Naive thymus-derived CD4-positive, alpha-beta T cell (primary cell): ENCODE measurements around the gene ZNF493. TPM values are rescaled to one million over a fixed set of nuclear protein-coding genes. Genes with fewer than 3 reads are reported as not detected.

Experiments
- ATAC-seq: fragments of 150-1000 bp; cut with Tn5 transposase; 2 replicates; pipeline ENCODE4 v1.10.0; 2021; ENCODE audit warnings: mild to moderate bottlenecking, moderate library complexity
- CTCF ChIA-PET: fragments of 350-600 bp; sonication (Branson Sonifier 250); formaldehyde crosslinking; loops from one replicate; lab custom pipeline; 2021; ENCODE audit warnings: antibody characterized with exemption; lab: Charles Lee
- POLR2A ChIA-PET: fragments of 350-600 bp; sonication (Branson Sonifier 250); formaldehyde crosslinking; loops from one replicate; lab custom pipeline; 2021; ENCODE audit warnings: antibody characterized with exemption, inconsistent platforms; lab: Charles Lee
- DNase-seq, 9 donors: peaks; one replicate each; pipeline versions ENCODE4 v3.0.0 to v3.0.0-alpha.2; 2020 to 2022; ENCODE audit warnings: mixed read lengths in 1 of 9
- H3K27ac ChIP-seq: one replicate; pipeline ENCODE4 v1.7.0; 2013; ENCODE audit warnings: mild to moderate bottlenecking, low read depth, low read length, moderate library complexity
- H3K27me3 ChIP-seq, 2 donors: one replicate each; pipeline ENCODE4 v1.7.0; 2013; ENCODE audit warnings: low read length in 2 of 2, mild to moderate bottlenecking in 2 of 2, moderate library complexity in 2 of 2; ENCODE audit not compliant: control insufficient read depth in 2 of 2, insufficient read depth in 2 of 2
- H3K36me3 ChIP-seq, 3 experiments: 1 replicate in 2 of 3; 2 replicates in 1 of 3; pipeline ENCODE4 v1.7.0; 2013; ENCODE audit warnings: low read length in 3 of 3, mild to moderate bottlenecking in 3 of 3, moderate library complexity in 1 of 3; ENCODE audit not compliant: insufficient read depth in 3 of 3, control insufficient read depth in 2 of 3
- H3K4me1 ChIP-seq, 2 donors: one replicate each; pipeline ENCODE4 v1.7.0; 2013; ENCODE audit warnings: low read length in 2 of 2, mild to moderate bottlenecking in 2 of 2, moderate library complexity in 1 of 2; ENCODE audit not compliant: control insufficient read depth in 2 of 2, insufficient read depth in 2 of 2
- H3K4me3 ChIP-seq: 2 replicates; pipeline ENCODE4 v1.7.0; 2013; ENCODE audit warnings: mild to moderate bottlenecking, low read length
- H3K9me3 ChIP-seq, 3 experiments: 1 replicate in 2 of 3; 2 replicates in 1 of 3; pipeline ENCODE4 v1.7.0; 2013; ENCODE audit warnings: low read length in 3 of 3; ENCODE audit not compliant: control insufficient read depth in 2 of 3
- H3K27ac Mint-ChIP-seq, 9 donors: one replicate each; pipeline ENCODE4 v1.8.0; 2020 to 2022; ENCODE audit warnings: mixed read lengths in 9 of 9, mild to moderate bottlenecking in 8 of 9, moderate library complexity in 5 of 9, inconsistent platforms in 2 of 9
- H3K27me3 Mint-ChIP-seq, 5 donors: one replicate each; pipeline ENCODE4 v1.8.0; 2021 to 2022; ENCODE audit warnings: mixed read lengths in 5 of 5, mild to moderate bottlenecking in 1 of 5
- H3K36me3 Mint-ChIP-seq, 5 donors: one replicate each; pipeline ENCODE4 v1.8.0; 2020 to 2022; ENCODE audit warnings: mixed read lengths in 5 of 5, mild to moderate bottlenecking in 3 of 5, inconsistent platforms in 1 of 5
- H3K4me1 Mint-ChIP-seq, 7 donors: one replicate each; pipeline ENCODE4 v1.8.0; 2020 to 2022; ENCODE audit warnings: mixed read lengths in 7 of 7, mild to moderate bottlenecking in 3 of 7, inconsistent platforms in 1 of 7
- H3K4me3 Mint-ChIP-seq, 10 donors: one replicate each; pipeline ENCODE4 v1.8.0; 2020 to 2022; ENCODE audit warnings: mild to moderate bottlenecking in 10 of 10, mixed read lengths in 10 of 10, moderate library complexity in 6 of 10, inconsistent platforms in 2 of 10
- H3K9me3 Mint-ChIP-seq, 11 donors: one replicate each; pipeline ENCODE4 v1.8.0; 2020 to 2022; ENCODE audit warnings: mixed read lengths in 11 of 11, mild to moderate bottlenecking in 4 of 11, inconsistent platforms in 1 of 11, moderate library complexity in 1 of 11
- intact Hi-C, 2 donors: fragments of 100-400 bp; cut with micrococcal nuclease; formaldehyde crosslinking; loops; one replicate each; pipeline ENCODE4 v1.15.1; 2023
- polyA plus RNA-seq, 2 donors: library from polyadenylated mRNA; unstranded; fragments of 300-500 nt; fragmentation: Illumina TruSeq; gene quantifications; one replicate each; pipeline ENCODE4 v1.2.3, GENCODE V29; 2021
- total RNA-seq, 6 experiments: library from RNA in 5 of 6; stranded (reverse) in 5 of 6; gene quantifications; 1 replicate in 5 of 6; 2 replicates in 1 of 6; pipeline ENCODE4 v1.2.3 and lab custom pipeline; 2021 to 2026

The ZNF493 gene
- total and polyA plus RNA-seq, 7 experiments from 2014 or later: 19.7 to 78.3 (median 34.6) TPM

- Mint-ChIP-seq H3K4me3 (no peak overlapping the region), H3K9me3 (peaks cover 5 to 92% (median 40%) of the 10 kb centered on the region in 11 donors), H3K36me3 (peaks cover 0 to 12% (median 4%) of the 10 kb centered on the region in 5 donors), H3K27ac (no peak overlapping the region), H3K4me1 (peaks cover 0 to 4% (median 0%) of the 10 kb centered on the region in 7 donors), H3K27me3 (no peaks in the 10 kb centered on the region)
- POLR2A ChIA-PET: no interaction called here
- intact Hi-C loops: no loop called here
- H3K9me3 ChIP-seq: peaks cover 0 to 69% (median 25%) of the 10 kb centered on the region in 3 experiments
- CTCF ChIA-PET: no interaction called here
- no peak overlapping the region for H3K27ac ChIP-seq
- H3K4me3 ChIP-seq: no peak overlapping the region
- no peaks in the 10 kb centered on the region for H3K4me1 ChIP-seq
- no peak for ATAC-seq
- no peaks in the 10 kb centered on the region for H3K27me3 ChIP-seq
- no peak for DNase-seq
- no peaks in the 10 kb centered on the region for H3K36me3 ChIP-seq
Measured at GRCh38 chr19:21430675-21431074, 33.7 kb downstream of the ZNF493 start.

GRCh38 chr19:21432590-21432989, 35.7 kb downstream of the ZNF493 start:
- H3K4me1 ChIP-seq: no peaks in the 10 kb centered on the region
- no peak overlapping the region for H3K27ac ChIP-seq
- no peak overlapping the region for H3K4me3 ChIP-seq
- H3K36me3 Mint-ChIP-seq: peaks cover 0 to 13% (median 6%) of the 10 kb centered on the region in 5 donors
- no peaks in the 10 kb centered on the region for H3K36me3 ChIP-seq
- peaks cover 6 to 96% (median 42%) of the 10 kb centered on the region in 11 donors for H3K9me3 Mint-ChIP-seq
- H3K4me3 Mint-ChIP-seq: no peak overlapping the region
- DNase-seq (no peak), ATAC-seq (no peak)
- no peaks in the 10 kb centered on the region for H3K27me3 Mint-ChIP-seq
- intact Hi-C loops: no loop called here
- H3K27me3 ChIP-seq: no peaks in the 10 kb centered on the region
- H3K4me1 Mint-ChIP-seq: peaks cover 0 to 4% (median 0%) of the 10 kb centered on the region in 7 donors
- ChIA-PET POLR2A (interaction anchor here (0.6 kb wide), 2 partner anchors 35 to 270 kb away, joined by 3 read pairs; no protein-coding TSS in a partner anchor), CTCF (no interaction called here)
- H3K27ac Mint-ChIP-seq: no peak overlapping the region
- H3K9me3 ChIP-seq: peaks cover 6 to 78% (median 23%) of the 10 kb centered on the region in 3 experiments

GRCh38 chr19:21434516-21434915, 37.6 kb downstream of the ZNF493 start:
- Mint-ChIP-seq H3K4me1 (peaks cover 0 to 4% (median 0%) of the 10 kb centered on the region in 7 donors), H3K36me3 (peaks cover 0 to 22% (median 10%) of the 10 kb centered on the region in 5 donors), H3K27ac (no peak overlapping the region), H3K9me3 (peaks cover 9 to 98% (median 52%) of the 10 kb centered on the region in 11 donors), H3K4me3 (no peak overlapping the region), H3K27me3 (no peaks in the 10 kb centered on the region)
- no peaks in the 10 kb centered on the region for H3K4me1 ChIP-seq
- ATAC-seq: no peak
- ChIA-PET CTCF (interaction anchor here (1.5 kb wide), 1 partner anchor 9 kb away, joined by 3 read pairs; no protein-coding TSS in a partner anchor), POLR2A (no interaction called here)
- no peaks in the 10 kb centered on the region for H3K27me3 ChIP-seq
- H3K27ac ChIP-seq: no peak overlapping the region
- peaks cover 6 to 87% (median 28%) of the 10 kb centered on the region in 3 experiments for H3K9me3 ChIP-seq
- H3K4me3 ChIP-seq: no peak overlapping the region
- H3K36me3 ChIP-seq: no peaks in the 10 kb centered on the region
- intact Hi-C loops: no loop called here
- DNase-seq: no peak

- peaks cover 6 to 90% (median 28%) of the 10 kb centered on the region in 3 experiments for H3K9me3 ChIP-seq
- Mint-ChIP-seq H3K4me1 (peaks cover 0 to 4% (median 0%) of the 10 kb centered on the region in 7 donors), H3K36me3 (peaks cover 0 to 27% (median 11%) of the 10 kb centered on the region in 5 donors), H3K27me3 (no peaks in the 10 kb centered on the region), H3K4me3 (no peak overlapping the region), H3K27ac (no peak overlapping the region), H3K9me3 (peaks cover 10 to 98% (median 48%) of the 10 kb centered on the region in 11 donors)
- no peaks in the 10 kb centered on the region for H3K27me3 ChIP-seq
- no peaks in the 10 kb centered on the region for H3K36me3 ChIP-seq
- no peaks in the 10 kb centered on the region for H3K4me1 ChIP-seq
- ChIA-PET POLR2A (no interaction called here), CTCF (interaction anchor here (0.6 to 1.5 kb wide), 2 partner anchors 10 to 921 kb away, joined by 3 to 4 read pairs; no protein-coding TSS in a partner anchor)
- intact Hi-C loops: no loop called here
- ATAC-seq (no peak), DNase-seq (no peak)
- H3K27ac ChIP-seq: no peak overlapping the region
- no peak overlapping the region for H3K4me3 ChIP-seq
Measured at GRCh38 chr19:21434967-21435544, 38.1 kb downstream of the ZNF493 start.

- intact Hi-C loops: no loop called here
- POLR2A ChIA-PET: no interaction called here
Measured at GRCh38 chr19:21439201-21439751, 42.3 kb downstream of the ZNF493 start.

GRCh38 chr19:21440321-21440720, 43.4 kb downstream of the ZNF493 start:
- Histone ChIP-seq H3K4me3 (no peak overlapping the region), H3K9me3 (peaks cover 6 to 45% (median 11%) of the 10 kb centered on the region in 3 experiments), H3K36me3 (no peaks in the 10 kb centered on the region), H3K27ac (no peak overlapping the region), H3K4me1 (no peaks in the 10 kb centered on the region), H3K27me3 (no peaks in the 10 kb centered on the region)
- no peaks in the 10 kb centered on the region for H3K4me1 Mint-ChIP-seq
- CTCF ChIA-PET: no interaction called here
- ATAC-seq: no peak
- intact Hi-C loops: no loop called here
- POLR2A ChIA-PET: no interaction called here
- DNase-seq: no peak
- peaks cover 0 to 31% (median 14%) of the 10 kb centered on the region in 5 donors for H3K36me3 Mint-ChIP-seq
- no peak overlapping the region for H3K4me3 Mint-ChIP-seq
- H3K27ac Mint-ChIP-seq: no peak overlapping the region
- H3K27me3 Mint-ChIP-seq: no peaks in the 10 kb centered on the region
- peaks cover 3 to 89% (median 29%) of the 10 kb centered on the region in 11 donors for H3K9me3 Mint-ChIP-seq

More at GRCh38 chr19:21439201-21439751, 42.3 kb downstream of the ZNF493 start:
- no peaks in the 10 kb centered on the region for H3K27me3 Mint-ChIP-seq
- no peak for DNase-seq
- H3K27ac Mint-ChIP-seq: no peak overlapping the region
- ATAC-seq: no peak
- peaks cover 3 to 90% (median 34%) of the 10 kb centered on the region in 11 donors for H3K9me3 Mint-ChIP-seq
- no peaks in the 10 kb centered on the region for H3K4me1 ChIP-seq
- H3K9me3 ChIP-seq: peaks cover 6 to 55% (median 11%) of the 10 kb centered on the region in 3 experiments
- H3K4me1 Mint-ChIP-seq: no peaks in the 10 kb centered on the region
- H3K4me3 Mint-ChIP-seq: no peak overlapping the region
- no peaks in the 10 kb centered on the region for H3K36me3 ChIP-seq
- no peak overlapping the region for H3K4me3 ChIP-seq
- no peak overlapping the region for H3K27ac ChIP-seq
- H3K36me3 Mint-ChIP-seq: peaks cover 0 to 27% (median 14%) of the 10 kb centered on the region in 5 donors
- CTCF ChIA-PET: no interaction called here
- H3K27me3 ChIP-seq: no peaks in the 10 kb centered on the region
